Measurements from ENCODE around the gene CCDC85C. TPM values are rescaled to one million over a fixed set of nuclear protein-coding genes. Genes with fewer than 3 reads are reported as not detected.

The CCDC85C gene
- total RNA-seq, 2 experiments from 2014 or later: 5.8 to 7.5 TPM

GRCh38 chr14:99624971-99625370, 21.0 kb upstream of the CCDC85C start:
- intact Hi-C loops (cut with DNase I, micrococcal nuclease): no loop called here
- Histone ChIP-seq H3K4me1 (ENCODE audit: insufficient read depth, low read length) (peaks cover 12% of the 10 kb centered on the region), H3K27ac (ENCODE audit: low read depth in 1 of 2, low read length in 2 of 2) (no peak overlapping the region), H3K36me3 (ENCODE audit: insufficient read depth, low read length) (no peaks in the 10 kb centered on the region), H3K4me3 (ENCODE audit: low read length) (no peak overlapping the region), H3K9me3 (ENCODE audit: control insufficient read depth in 1 of 2, insufficient read depth in 1 of 2, low read length in 2 of 2) (peaks cover 0 to 7% of the 10 kb centered on the region in 2 experiments), H3K27me3 (ENCODE audit: control insufficient read depth in 1 of 2, insufficient read depth in 2 of 2, low read length in 2 of 2) (peaks cover 10% of the 10 kb centered on the region in 2 experiments)
- H3K27ac Mint-ChIP-seq: no peak overlapping the region
- H3K36me3 Mint-ChIP-seq (ENCODE audit: low read depth): no peaks in the 10 kb centered on the region
- no peak for TF ChIP-seq CTCF (IDR thresholded peaks at IDR 0.05)
- no peak for ATAC-seq (ENCODE audit: poor library complexity)
- no peak overlapping the region for H3K4me3 Mint-ChIP-seq
- ChIA-PET CTCF (no interaction called here), POLR2A (no interaction called here)
- H3K4me1 Mint-ChIP-seq (ENCODE audit: low read depth): peaks cover 3% of the 10 kb centered on the region
- H3K27me3 Mint-ChIP-seq: peaks cover 56% of the 10 kb centered on the region
- no peak for DNase-seq
- H3K9me3 Mint-ChIP-seq: no peaks in the 10 kb centered on the region

GRCh38 chr14:99624024-99624423, 20.0 kb upstream of the CCDC85C start:
- H3K9me3 ChIP-seq (ENCODE audit: control insufficient read depth in 1 of 2, insufficient read depth in 1 of 2, low read length in 2 of 2): peaks cover 0 to 7% of the 10 kb centered on the region in 2 experiments
- no peak overlapping the region for H3K4me3 ChIP-seq (ENCODE audit: low read length)
- Mint-ChIP-seq H3K9me3 (no peaks in the 10 kb centered on the region), H3K36me3 (ENCODE audit: low read depth) (no peaks in the 10 kb centered on the region), H3K27ac (no peak overlapping the region), H3K4me3 (no peak overlapping the region), H3K4me1 (ENCODE audit: low read depth) (peaks cover 2% of the 10 kb centered on the region), H3K27me3 (peaks cover 64% of the 10 kb centered on the region)
- H3K27me3 ChIP-seq (ENCODE audit: control insufficient read depth in 1 of 2, insufficient read depth in 2 of 2, low read length in 2 of 2): peaks cover 10% of the 10 kb centered on the region in 2 experiments
- CTCF ChIA-PET: no interaction called here
- POLR2A ChIA-PET: no interaction called here
- peaks cover 13% of the 10 kb centered on the region for H3K4me1 ChIP-seq (ENCODE audit: insufficient read depth, low read length)
- no peak overlapping the region for H3K27ac ChIP-seq (ENCODE audit: low read depth in 1 of 2, low read length in 2 of 2)
- intact Hi-C loops (cut with DNase I, micrococcal nuclease): no loop called here
- ATAC-seq (ENCODE audit: poor library complexity): no peak
- TF ChIP-seq CTCF (IDR thresholded peaks at IDR 0.05): no peak
- no peak for DNase-seq
- no peaks in the 10 kb centered on the region for H3K36me3 ChIP-seq (ENCODE audit: insufficient read depth, low read length)

DNA sequence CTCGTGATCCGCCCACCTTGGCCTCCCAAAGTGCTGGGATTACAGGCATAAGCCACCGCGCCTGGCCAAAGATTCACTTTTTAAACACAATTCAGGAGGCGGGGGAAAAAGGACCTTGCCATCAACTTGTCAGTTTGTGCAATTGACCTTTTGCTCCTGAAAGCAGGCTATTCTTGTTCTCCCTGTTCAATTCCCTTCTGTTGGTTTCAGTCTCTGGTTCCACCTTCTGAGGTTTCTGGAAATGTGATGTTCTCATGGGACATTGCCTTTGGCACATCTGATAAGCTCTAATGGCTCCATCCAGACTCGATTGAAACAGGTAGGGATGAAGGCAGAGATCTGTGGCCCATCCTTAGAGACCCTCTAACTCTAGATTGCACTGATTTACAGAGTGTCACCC, 17.9 kb upstream of the CCDC85C start:
- Histone ChIP-seq H3K4me1 (ENCODE audit: insufficient read depth, low read length) (peaks cover 8% of the 10 kb centered on the region), H3K9me3 (ENCODE audit: control insufficient read depth in 1 of 2, insufficient read depth in 1 of 2, low read length in 2 of 2) (peaks cover 0 to 7% of the 10 kb centered on the region in 2 experiments), H3K4me3 (ENCODE audit: low read length) (no peak overlapping the region), H3K27ac (ENCODE audit: low read depth in 1 of 2, low read length in 2 of 2) (no peak overlapping the region), H3K36me3 (ENCODE audit: insufficient read depth, low read length) (no peaks in the 10 kb centered on the region), H3K27me3 (ENCODE audit: control insufficient read depth in 1 of 2, insufficient read depth in 2 of 2, low read length in 2 of 2) (peaks cover 18 to 23% of the 10 kb centered on the region in 2 experiments)
- ChIA-PET POLR2A (interaction anchor here (1.3 kb wide), 1 partner anchor 18 kb away, joined by 3 read pairs; the partner anchor contains the start of gene CCDC85C), CTCF (interaction anchor here (1.2 kb wide), 1 partner anchor 79 kb away, joined by 3 read pairs; no protein-coding TSS in a partner anchor)
- DNase-seq (no peak), ATAC-seq (ENCODE audit: poor library complexity) (no peak)
- Mint-ChIP-seq H3K36me3 (ENCODE audit: low read depth) (no peaks in the 10 kb centered on the region), H3K27ac (no peak overlapping the region), H3K27me3 (peaks cover 66% of the 10 kb centered on the region), H3K4me1 (ENCODE audit: low read depth) (no peaks in the 10 kb centered on the region), H3K4me3 (no peak overlapping the region), H3K9me3 (no peaks in the 10 kb centered on the region)
- TF ChIP-seq CTCF (IDR thresholded peaks at IDR 0.05): no peak
- intact Hi-C loops (cut with DNase I, micrococcal nuclease): no loop called here
